HepG2 (cell line): ENCODE results near the gene SIK3. TPM values are rescaled to one million over a fixed set of nuclear protein-coding genes. Genes with fewer than 3 reads are reported as not detected.

ENCODE experiments used
- ATAC-seq: fragments of 200-7000 bp; cut with Tn5 transposase; 3 replicates; pipeline ENCODE4 v1.9.1; 2020; ENCODE audit warnings: mild to moderate bottlenecking, moderate library complexity
- BruUV-seq: library from RNA; stranded (reverse); fragments of 400-500 nt; replicated peaks from 2 replicates; lab custom pipeline; 2021; lab: Mats Ljungman, UMichigan
- CTCF ChIA-PET: fragments of 300-600 bp; formaldehyde crosslinking; extraction: SDS; loops from one replicate; lab custom pipeline; 2021; ENCODE audit warnings: low total read pairs, inconsistent platforms, low intra/inter-chr PET ratio; lab: Yijun Ruan, JAX
- POLR2A ChIA-PET: fragments of 350-600 bp; sonication (Branson Sonifier 250); formaldehyde crosslinking; loops from one replicate; lab custom pipeline; 2020; ENCODE audit warnings: antibody characterized with exemption, inconsistent platforms; lab: Yijun Ruan, JAX
- DNase-seq: peaks from one replicate; pipeline ENCODE4 v3.0.0-alpha.2; 2015; ENCODE audit warnings: low spot score
- FAIRE-seq: peaks from 3 replicates; lab custom pipeline; 2011; peaks lifted over from hg19 to GRCh38; lab: Jason Lieb, UNC
- H2AFZ ChIP-seq: one replicate; pipeline ENCODE4 v1.6.1; 2011; ENCODE audit warnings: low read length, inconsistent platforms
- H3K27ac ChIP-seq: fragments of 300-600 bp; 3 replicates; pipeline ENCODE4 v1.8.0; 2011; ENCODE audit warnings: mixed run types, mild to moderate bottlenecking, mixed read lengths, low read length, inconsistent platforms; ENCODE audit not compliant: insufficient read depth; ENCODE audit errors: extremely low read length
- H3K27me3 ChIP-seq, 2 experiments: fragments of 200-600 bp in 1 of 2; 2 replicates in 1 of 2; 3 replicates in 1 of 2; pipeline versions ENCODE4 v1.6.0 to v1.8.0; 2011; ENCODE audit warnings: low read length in 2 of 2, mild to moderate bottlenecking in 2 of 2, moderate library complexity in 2 of 2, inconsistent platforms in 1 of 2; ENCODE audit not compliant: insufficient read depth in 2 of 2, control insufficient read depth in 1 of 2
- H3K36me3 ChIP-seq, 2 experiments: fragments of 200-600 bp in 1 of 2; replicated peaks in 1 of 2; 2 replicates in 1 of 2; 3 replicates in 1 of 2; pipeline versions ENCODE4 v1.5.1 to v1.8.0; 2011; ENCODE audit warnings: low read length in 2 of 2, inconsistent platforms in 1 of 2; ENCODE audit not compliant: insufficient read depth in 2 of 2, control insufficient read depth in 1 of 2
- H3K4me1 ChIP-seq: 2 replicates; pipeline ENCODE4 v1.5.1; 2012; ENCODE audit warnings: low read length, inconsistent platforms; ENCODE audit not compliant: insufficient read depth
- H3K4me2 ChIP-seq: 2 replicates; pipeline ENCODE4 v1.6.0; 2011; ENCODE audit warnings: low read depth, low read length, inconsistent platforms
- H3K4me3 ChIP-seq, 3 experiments: fragments of 200-600 bp in 1 of 3; sonication (generic), shearing (Covaris generic) in 1 of 3; replicated peaks in 1 of 3; 2 replicates each; pipeline ENCODE4 v1.5.1; 2011 to 2016; ENCODE audit warnings: low read length in 3 of 3, inconsistent platforms in 2 of 3, low read depth in 2 of 3, mild to moderate bottlenecking in 2 of 3, control low read depth in 1 of 3, mixed read lengths in 1 of 3; ENCODE audit not compliant: insufficient read depth in 1 of 3
- H3K79me2 ChIP-seq: one replicate; pipeline ENCODE4 v1.6.1; 2011; ENCODE audit warnings: low read length, inconsistent platforms; ENCODE audit not compliant: insufficient read depth
- H3K9ac ChIP-seq: 2 replicates; pipeline ENCODE4 v1.6.0; 2011; ENCODE audit warnings: mild to moderate bottlenecking, low read depth, low read length, inconsistent platforms; ENCODE audit not compliant: insufficient read depth
- H3K9me3 ChIP-seq: 2 replicates; pipeline ENCODE4 v1.5.1; 2012; ENCODE audit warnings: mild to moderate bottlenecking, low read length
- H4K20me1 ChIP-seq: 2 replicates; pipeline ENCODE4 v1.6.0; 2011; ENCODE audit warnings: inconsistent platforms, mild to moderate bottlenecking, low read length, moderate library complexity; ENCODE audit not compliant: insufficient read depth
- HMG20A ChIP-seq: IDR thresholded peaks from 2 replicates; pipeline ENCODE4 v1.6.1; 2016; ENCODE audit warnings: borderline replicate concordance
- MAF1 ChIP-seq: sonication (generic); formaldehyde crosslinking; IDR thresholded peaks from 2 replicates; pipeline ENCODE4 v1.5.0; 2020; ENCODE audit warnings: missing genetic modification reagents, borderline replicate concordance
- NR1H2 ChIP-seq: sonication (generic); formaldehyde crosslinking; IDR thresholded peaks from 2 replicates; pipeline ENCODE4 v1.8.1; 2022; ENCODE audit warnings: low read depth, missing genetic modification reagents, borderline replicate concordance
- SMYD3 ChIP-seq: sonication (generic); formaldehyde crosslinking; IDR thresholded peaks from 2 replicates; pipeline ENCODE4 v1.8.1; 2023; ENCODE audit warnings: mild to moderate bottlenecking, missing genetic modification reagents
- ZNF329 ChIP-seq: sonication (generic); formaldehyde crosslinking; IDR thresholded peaks from 2 replicates; pipeline ENCODE4 v1.9.0; 2021; ENCODE audit warnings: low read depth, mild to moderate bottlenecking, missing genetic modification reagents
- ZNF44 ChIP-seq: sonication (generic); formaldehyde crosslinking; IDR thresholded peaks from 2 replicates; pipeline ENCODE4 v1.5.1; 2020; ENCODE audit warnings: mild to moderate bottlenecking, missing genetic modification reagents
- ZNF530 ChIP-seq: sonication (generic); formaldehyde crosslinking; IDR thresholded peaks from 2 replicates; pipeline ENCODE4 v1.5.0; 2020; ENCODE audit warnings: low read depth, mild to moderate bottlenecking, missing genetic modification reagents
- ZNF550 ChIP-seq: sonication (generic); formaldehyde crosslinking; IDR thresholded peaks from 2 replicates; pipeline ENCODE4 v1.4.0; 2020; ENCODE audit warnings: mild to moderate bottlenecking, missing genetic modification reagents, borderline replicate concordance
- ZNF609 ChIP-seq: sonication (generic); formaldehyde crosslinking; IDR thresholded peaks from 2 replicates; pipeline ENCODE4 v1.4.0; 2020; ENCODE audit warnings: mild to moderate bottlenecking, missing genetic modification reagents, borderline replicate concordance
- WGBS: methylation state at CpG from one replicate; pipeline ENCODE4 v1.1.6; 2017; ENCODE audit warnings: low lambda C conversion rate; 5-methylcytosine and 5-hydroxymethylcytosine counted together
- in situ Hi-C: cut with HindIII; loops from 2 replicates; pipeline ENCODE4 v1.10.0; 2017; ENCODE audit warnings: low pct_unique_long_range_greater_than_20kb; ENCODE audit not compliant: extremely low pct_ligation_motif_present
- intact Hi-C: fragments of 100-400 bp; cut with micrococcal nuclease; formaldehyde crosslinking; loops from one replicate; pipeline ENCODE4 v1.10.0; 2022; ENCODE audit not compliant: unreplicated experiment
- polyA plus RNA-seq, 8 experiments: library from polyadenylated mRNA; depleted of rRNA in 3 of 8; stranded (reverse) in 7 of 8; unstranded in 1 of 8; fragments of >200 nt; fragmentation: Illumina TruSeq in 4 of 8; extraction: Trizol in 4 of 8; gene quantifications; 2 replicates each; pipeline versions ENCODE4 v1.2.1 to v1.2.3, GENCODE V29; 2011 to 2016; ENCODE audit warnings: low read depth in 4 of 8, missing spikeins in 1 of 8, mixed read lengths in 1 of 8; ENCODE audit not compliant: insufficient read depth in 1 of 8
- total RNA-seq, 5 experiments: library from RNA; depleted of rRNA; stranded (reverse); fragments of >200 nt; fragmentation: Illumina TruSeq; extraction: Trizol; gene quantifications; 2 replicates each; pipeline ENCODE4 v1.2.3, GENCODE V29; 2016; ENCODE audit warnings: low read depth in 1 of 5

Gene SIK3
- total and polyA plus RNA-seq, 2 of the 13 experiments (the other 11 are each of a cell fraction or from before 2014, with no cell fraction given), result 5.7 to 9.8 TPM

GRCh38 chr11:116970485-116971292, 127.5 kb downstream of the SIK3 start:
- Histone ChIP-seq H4K20me1 (0 out of 2 replicates have a peak, but pooled peaks cover 3% of the 10 kb centered on the region), H3K36me3 (no peaks in the 10 kb centered on the region), H3K9ac (no peak overlapping the region), H3K27ac (no peak overlapping the region), H3K9me3 (no peaks in the 10 kb centered on the region), H3K4me2 (no peak overlapping the region), H3K4me3 (no peak overlapping the region), H3K79me2 (peaks cover 17% of the 10 kb centered on the region), H3K4me1 (peaks cover 11% of the 10 kb centered on the region), H3K27me3 (no peaks in the 10 kb centered on the region; a peak in 1 of 5 replicates), H2AFZ (no peak overlapping the region)
- DNase-seq (no peak), ATAC-seq (no peak), FAIRE-seq (no peak)
- TF ChIP-seq SMYD3 (no peak), ZNF44 (CRISPR knock-in tag) (no peak), HMG20A (CRISPR knock-in tag) (no peak), MAF1 (CRISPR knock-in tag) (no peak), ZNF530 (CRISPR knock-in tag) (no peak), ZNF609 (CRISPR knock-in tag) (no peak), ZNF550 (no peak), ZNF329 (CRISPR knock-in tag) (no peak), NR1H2 (no peak)
- in situ Hi-C loops (no loop called here), intact Hi-C loops (no loop called here)
- ChIA-PET CTCF (interaction anchor here (0.6 kb wide), 1 partner anchor 124 kb away, joined by 5 read pairs; no protein-coding TSS in a partner anchor), POLR2A (no interaction called here)
- WGBS, result 96% methylated on average over 6 of the region's 6 CpGs
- BruUV-seq, result no TSS peak
